HG02885 (cell line): ENCODE measurements around the gene ARHGEF10L.
"Not testable (repeated sequence)": the region's sequence is repeated elsewhere in the genome, so short reads cannot be mapped to it uniquely, and the experiment has no call there.

Experiments
- ATAC-seq: cut with Tn5 transposase; IDR thresholded peaks from one replicate; pipeline ENCODE4 v1.9.1; 2021; ENCODE audit warnings: mild to moderate bottlenecking; ENCODE audit not compliant: unreplicated experiment, poor library complexity

The ARHGEF10L gene

GRCh38 chr1:17725811-17726582, 186.5 kb downstream of the ARHGEF10L start:
- ATAC-seq = no peak

GRCh38 chr1:17728123-17728712, 188.7 kb downstream of the ARHGEF10L start:
- ATAC-seq = no peak

- no peak for ATAC-seq
Observed at GRCh38 chr1:17729248-17729647, 189.8 kb downstream of the ARHGEF10L start.

- no peak for ATAC-seq
Observed at GRCh38 chr1:17729909-17730308, 190.4 kb downstream of the ARHGEF10L start.

GRCh38 chr1:17731460-17731859, 192.0 kb downstream of the ARHGEF10L start:
- no peak for ATAC-seq

- ATAC-seq = no peak
Observed at GRCh38 chr1:17732475-17732874, 193.0 kb downstream of the ARHGEF10L start.

- no peak for ATAC-seq
Observed at GRCh38 chr1:17733661-17734060, 194.2 kb downstream of the ARHGEF10L start.

- no peak for ATAC-seq
Observed at GRCh38 chr1:17734609-17735008, 195.1 kb downstream of the ARHGEF10L start.

GRCh38 chr1:17735348-17735747, 195.8 kb downstream of the ARHGEF10L start:
- no peak for ATAC-seq

- ATAC-seq = no peak
Observed at GRCh38 chr1:17735793-17736192, 196.3 kb downstream of the ARHGEF10L start.

- ATAC-seq = no peak
Observed at GRCh38 chr1:17736625-17737024, 197.1 kb downstream of the ARHGEF10L start.

- ATAC-seq = no peak
Observed at GRCh38 chr1:17739050-17739449, 199.6 kb downstream of the ARHGEF10L start.

- no peak for ATAC-seq
Observed at GRCh38 chr1:17741052-17741451, 201.6 kb downstream of the ARHGEF10L start.

- no peak for ATAC-seq
Observed at GRCh38 chr1:17742583-17742982, 203.1 kb downstream of the ARHGEF10L start.

GRCh38 chr1:17743008-17743647, 203.6 kb downstream of the ARHGEF10L start:
- no peak for ATAC-seq

- no peak for ATAC-seq
Observed at GRCh38 chr1:17743925-17744324, 204.4 kb downstream of the ARHGEF10L start.

- no peak for ATAC-seq
Observed at GRCh38 chr1:17744666-17745478, 205.4 kb downstream of the ARHGEF10L start.

- no peak for ATAC-seq
Observed at GRCh38 chr1:17745479-17745955, 206.0 kb downstream of the ARHGEF10L start.

- ATAC-seq = not testable (repeated sequence)
Observed at GRCh38 chr1:17746281-17746680, 206.8 kb downstream of the ARHGEF10L start.

- no peak for ATAC-seq
Observed at GRCh38 chr1:17746920-17747319, 207.4 kb downstream of the ARHGEF10L start.
